Type B pancreatic cell (in vitro differentiated cells): Measurements from ENCODE around the gene WNT3A. TPM values are rescaled to one million over a fixed set of nuclear protein-coding genes. Genes with fewer than 3 reads are reported as not detected.
"Not testable (repeated sequence)": the region's sequence is repeated elsewhere in the genome, so short reads cannot be mapped to it uniquely, and the experiment has no call there.

Experiments used
- DNase-seq: peaks from one replicate; pipeline ENCODE4 v3.0.0; 2021; ENCODE audit warnings: mixed read lengths; ENCODE audit not compliant: unreplicated experiment; ENCODE audit errors: extremely low spot score
- H3K27ac Mint-ChIP-seq: 2 replicates; pipeline ENCODE4 v1.8.0; 2021; ENCODE audit warnings: mild to moderate bottlenecking, mixed read lengths
- H3K27me3 Mint-ChIP-seq: 2 replicates; pipeline ENCODE4 v1.8.0; 2021; ENCODE audit warnings: mixed read lengths
- H3K36me3 Mint-ChIP-seq: 2 replicates; pipeline ENCODE4 v1.8.0; 2021; ENCODE audit warnings: mixed read lengths
- H3K4me1 Mint-ChIP-seq: one replicate; pipeline ENCODE4 v1.8.0; 2021; ENCODE audit warnings: mixed read lengths; ENCODE audit not compliant: unreplicated experiment
- H3K4me3 Mint-ChIP-seq: 2 replicates; pipeline ENCODE4 v1.8.0; 2021; ENCODE audit warnings: mild to moderate bottlenecking, mixed read lengths
- H3K9me3 Mint-ChIP-seq: 2 replicates; pipeline ENCODE4 v1.8.0; 2021; ENCODE audit warnings: mixed read lengths
- total RNA-seq: library from RNA; stranded (reverse); gene quantifications from 2 replicates; pipeline ENCODE4 v1.2.1, GENCODE V29; 2021; ENCODE audit warnings: low replicate concordance
- TF ChIP-seq, protein P1 (sequence below): fragments of 200-600 bp; sonication (generic); conservative IDR thresholded peaks from 2 replicates; pipeline ENCODE4 v1.5.0; 2021; ENCODE audit warnings: antibody characterized with exemption, mild to moderate bottlenecking

The WNT3A gene
- total RNA-seq, 1 donor from 2014 or later, result 6.4 TPM

DNA sequence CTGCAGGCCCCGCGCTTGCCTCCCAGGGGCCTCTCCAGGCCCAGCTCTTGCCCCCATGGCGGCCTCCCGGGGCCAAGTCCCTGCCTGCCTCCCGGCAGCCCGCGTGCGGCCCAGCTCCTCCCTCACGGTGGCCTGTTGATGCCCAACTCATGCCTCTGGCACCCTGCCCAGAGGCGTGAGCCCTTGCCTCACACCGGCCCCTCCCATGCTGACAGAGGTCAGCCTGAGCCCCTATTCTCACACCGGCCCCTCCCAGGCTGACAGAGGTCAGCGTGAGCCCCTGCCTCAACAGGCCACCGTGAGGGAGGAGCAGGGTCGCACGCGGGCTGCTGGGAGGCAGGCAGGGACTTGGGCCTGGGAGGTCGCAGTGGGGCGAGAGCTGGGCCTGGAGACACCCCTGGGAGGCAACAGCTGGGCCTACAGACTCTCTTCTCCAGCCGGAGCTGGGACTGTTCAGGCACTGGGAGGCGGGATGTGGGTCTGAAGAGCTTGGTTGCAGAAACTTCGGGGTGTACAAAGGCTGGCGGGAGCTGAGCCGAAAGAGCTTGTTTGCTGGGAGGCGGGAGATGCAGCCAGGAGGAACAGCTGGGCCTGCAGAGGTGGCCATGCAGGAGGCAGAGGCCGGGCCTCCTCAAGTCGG is 35.0 kb upstream of the WNT3A start:
- H3K27me3 Mint-ChIP-seq, H3K27ac Mint-ChIP-seq, H3K9me3 Mint-ChIP-seq, H3K36me3 Mint-ChIP-seq, H3K4me3 Mint-ChIP-seq, H3K4me1 Mint-ChIP-seq: not testable (repeated sequence)
- peak; percentile 58 for DNase-seq

DNA sequence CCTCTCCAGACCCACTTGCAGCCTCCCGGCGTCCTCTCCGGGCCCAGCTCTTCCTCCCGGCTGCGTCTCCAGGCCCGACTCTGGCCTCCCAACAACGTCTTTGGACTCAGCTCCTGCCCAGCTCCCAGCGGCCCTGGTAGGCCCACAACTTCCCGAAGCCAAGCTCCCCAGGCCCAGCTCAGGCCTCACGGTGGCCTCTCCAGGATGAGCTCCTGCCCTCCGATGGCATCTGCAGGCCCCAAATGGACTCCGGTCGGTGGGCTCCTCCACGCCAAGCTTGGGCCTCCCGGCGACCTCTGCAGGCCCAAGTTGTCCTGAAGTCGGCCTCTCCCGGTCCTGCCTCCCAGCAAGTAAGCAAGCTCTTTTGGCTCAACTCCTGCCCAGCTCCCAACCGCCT is 34.5 kb upstream of the WNT3A start:
- not testable (repeated sequence) for H3K4me3 Mint-ChIP-seq, H3K4me1 Mint-ChIP-seq, H3K27ac Mint-ChIP-seq, H3K36me3 Mint-ChIP-seq, H3K27me3 Mint-ChIP-seq, H3K9me3 Mint-ChIP-seq
- DNase-seq, result peak; percentile 64

DNA sequence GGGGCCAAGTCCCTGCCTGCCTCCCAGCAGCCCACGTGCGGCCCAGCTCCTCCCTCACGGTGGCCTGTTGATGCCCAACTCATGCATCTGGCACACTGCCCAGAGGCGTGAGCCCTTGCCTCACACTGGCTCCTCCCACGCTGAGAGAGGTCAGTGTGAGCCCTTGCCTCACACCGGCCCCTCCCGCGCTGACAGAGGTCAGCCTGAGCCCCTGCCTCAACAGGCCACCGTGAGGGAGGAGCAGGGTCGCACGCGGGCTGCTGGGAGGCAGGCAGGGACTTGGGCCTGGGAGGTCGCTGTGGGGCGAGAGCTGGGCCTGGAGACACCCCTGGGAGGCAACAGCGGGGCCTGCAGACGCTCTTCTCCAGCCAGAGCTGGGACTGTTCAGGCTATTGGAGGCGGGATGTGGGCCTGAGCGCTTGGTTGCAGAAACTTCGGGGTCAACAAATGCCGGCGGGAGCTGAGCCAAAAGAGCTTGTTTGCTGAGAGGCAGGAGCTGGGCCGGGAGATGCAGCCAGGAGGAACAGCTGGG is 33.9 kb upstream of the WNT3A start:
- H3K36me3 Mint-ChIP-seq, H3K27me3 Mint-ChIP-seq, H3K4me1 Mint-ChIP-seq, H3K9me3 Mint-ChIP-seq, H3K4me3 Mint-ChIP-seq, H3K27ac Mint-ChIP-seq: not testable (repeated sequence)
- peak; percentile 57 for DNase-seq

DNA sequence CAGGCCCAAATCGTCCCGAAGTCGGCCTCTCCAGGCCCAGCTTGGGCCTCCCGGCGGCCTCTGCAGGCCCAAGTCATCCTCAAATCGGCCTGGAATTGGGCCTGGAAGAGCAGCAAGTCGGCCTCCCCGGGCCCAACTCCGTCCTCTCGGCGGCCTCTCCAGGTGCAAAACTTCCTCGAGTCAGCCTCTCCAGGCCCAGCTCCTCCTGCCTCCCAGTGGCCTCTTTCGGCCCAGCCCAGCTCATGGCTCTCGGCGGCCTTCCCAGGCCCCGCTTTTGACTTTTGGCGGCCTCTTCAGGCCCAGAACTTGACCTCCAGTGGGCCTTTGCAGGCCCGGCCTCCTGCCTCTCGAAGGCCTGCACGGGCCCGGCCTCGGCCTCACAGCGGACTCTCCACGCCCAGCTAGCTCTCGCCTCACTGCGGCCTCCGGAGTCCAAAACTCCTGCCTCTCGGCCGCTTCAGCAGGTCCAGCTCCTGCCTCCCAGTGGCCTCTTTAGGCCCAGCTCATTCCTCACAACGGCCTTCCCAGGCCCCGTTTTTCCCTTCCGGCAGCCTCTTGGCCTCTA is 33.0 kb upstream of the WNT3A start:
- H3K4me3 Mint-ChIP-seq, H3K27ac Mint-ChIP-seq, H3K27me3 Mint-ChIP-seq, H3K9me3 Mint-ChIP-seq, H3K36me3 Mint-ChIP-seq, H3K4me1 Mint-ChIP-seq: not testable (repeated sequence)
- DNase-seq, result peak; percentile 65

DNA sequence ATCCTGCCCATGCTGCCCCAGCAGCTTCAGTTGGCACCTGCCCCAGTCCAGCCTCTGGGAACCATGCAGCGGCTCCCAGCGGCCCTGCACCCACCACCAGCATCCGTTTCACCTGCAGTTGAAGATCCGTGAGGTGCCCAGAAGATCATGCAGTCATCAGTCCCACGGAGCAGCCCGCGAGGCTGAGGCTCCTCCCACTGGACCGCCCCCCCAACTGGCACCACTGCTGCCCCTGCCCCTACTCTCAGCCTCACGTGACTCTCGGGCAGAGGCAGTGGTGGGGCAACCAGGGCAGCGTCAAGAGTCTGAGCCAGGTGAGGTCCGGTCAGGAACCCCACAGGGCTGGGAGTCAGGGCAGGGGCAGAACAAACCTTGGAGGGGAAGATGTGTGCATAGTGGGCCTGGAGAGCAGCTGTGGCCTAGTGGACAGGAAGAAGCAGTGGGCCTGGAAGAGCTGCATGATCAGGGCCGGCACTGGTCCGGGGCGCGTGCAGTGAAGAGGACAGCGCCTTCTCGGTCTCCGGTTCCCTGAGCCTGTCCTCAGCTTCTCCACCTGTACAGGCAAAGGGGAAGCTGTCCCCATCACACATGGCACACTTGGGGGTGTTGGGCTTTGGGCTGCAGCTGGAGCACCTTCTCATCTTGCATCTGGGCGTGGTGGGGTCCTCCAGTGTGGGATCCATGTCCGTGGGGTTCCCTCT is 31.1 kb upstream of the WNT3A start:
- DNase-seq, H3K36me3 Mint-ChIP-seq, H3K27ac Mint-ChIP-seq, H3K27me3 Mint-ChIP-seq, H3K4me3 Mint-ChIP-seq, H3K9me3 Mint-ChIP-seq, H3K4me1 Mint-ChIP-seq: not testable (repeated sequence)

DNA sequence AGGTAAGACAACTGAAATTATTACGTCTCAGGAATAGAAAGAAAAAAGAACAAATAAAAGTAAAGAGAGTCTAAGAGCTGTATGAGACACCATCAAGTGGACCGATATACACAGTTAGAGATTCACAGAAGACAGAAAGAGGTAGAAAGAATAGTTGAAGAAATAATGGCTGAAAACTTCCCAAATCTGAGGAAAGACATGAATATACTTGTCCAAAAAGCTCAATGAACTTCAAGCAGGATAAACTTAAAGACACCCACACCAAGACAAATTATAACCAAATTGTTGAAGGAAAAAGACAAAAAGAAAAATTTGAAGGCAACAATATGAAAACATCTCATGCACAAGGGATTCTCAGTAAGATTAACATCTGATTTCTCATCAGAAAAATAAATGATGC is 19.6 kb upstream of the WNT3A start:
- Mint-ChIP-seq H3K4me1 (no peaks in the 10 kb centered on the region), H3K27ac (no peak overlapping the region), H3K9me3 (no peaks in the 10 kb centered on the region), H3K4me3 (no peak overlapping the region), H3K27me3 (peaks cover 31% of the 10 kb centered on the region), H3K36me3 (no peaks in the 10 kb centered on the region)
- no peak for DNase-seq
- TF ChIP-seq, protein P1, sequence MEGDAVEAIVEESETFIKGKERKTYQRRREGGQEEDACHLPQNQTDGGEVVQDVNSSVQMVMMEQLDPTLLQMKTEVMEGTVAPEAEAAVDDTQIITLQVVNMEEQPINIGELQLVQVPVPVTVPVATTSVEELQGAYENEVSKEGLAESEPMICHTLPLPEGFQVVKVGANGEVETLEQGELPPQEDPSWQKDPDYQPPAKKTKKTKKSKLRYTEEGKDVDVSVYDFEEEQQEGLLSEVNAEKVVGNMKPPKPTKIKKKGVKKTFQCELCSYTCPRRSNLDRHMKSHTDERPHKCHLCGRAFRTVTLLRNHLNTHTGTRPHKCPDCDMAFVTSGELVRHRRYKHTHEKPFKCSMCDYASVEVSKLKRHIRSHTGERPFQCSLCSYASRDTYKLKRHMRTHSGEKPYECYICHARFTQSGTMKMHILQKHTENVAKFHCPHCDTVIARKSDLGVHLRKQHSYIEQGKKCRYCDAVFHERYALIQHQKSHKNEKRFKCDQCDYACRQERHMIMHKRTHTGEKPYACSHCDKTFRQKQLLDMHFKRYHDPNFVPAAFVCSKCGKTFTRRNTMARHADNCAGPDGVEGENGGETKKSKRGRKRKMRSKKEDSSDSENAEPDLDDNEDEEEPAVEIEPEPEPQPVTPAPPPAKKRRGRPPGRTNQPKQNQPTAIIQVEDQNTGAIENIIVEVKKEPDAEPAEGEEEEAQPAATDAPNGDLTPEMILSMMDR, result no peak

DNA sequence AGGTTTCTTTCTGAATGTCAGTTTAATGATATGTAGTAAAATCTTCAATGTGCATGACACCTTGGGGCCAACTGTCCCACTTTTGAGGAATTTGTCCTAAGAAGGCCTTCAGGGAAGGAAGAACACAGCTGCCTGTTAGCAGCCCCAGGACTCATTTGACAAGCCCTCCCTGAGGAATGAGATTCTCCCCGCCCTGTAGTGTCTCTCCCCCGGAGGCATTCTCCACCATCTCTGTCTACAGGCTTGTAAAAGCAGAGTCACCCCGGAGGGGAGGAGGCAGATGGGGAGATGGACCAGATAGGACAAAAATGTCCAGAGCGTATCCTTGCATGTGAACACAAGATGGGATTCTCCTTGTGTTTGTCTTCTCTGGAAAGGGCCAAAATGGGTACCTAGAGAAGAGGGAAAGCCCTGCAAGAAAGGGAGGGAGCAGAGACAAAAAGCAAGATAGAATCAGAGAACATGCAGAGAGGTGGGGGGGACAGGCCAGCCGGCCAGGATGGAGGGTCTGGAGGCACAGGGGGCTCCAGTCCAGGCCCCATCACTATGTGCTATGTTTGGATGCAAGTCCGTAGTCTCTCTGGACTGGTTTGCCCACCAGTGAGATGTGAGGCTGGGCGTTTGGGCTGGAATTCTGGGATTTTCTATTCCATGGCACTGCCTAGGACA is 12.0 kb upstream of the WNT3A start:
- H3K27me3 Mint-ChIP-seq, result peaks cover 50% of the 10 kb centered on the region

More for the DNA sequence above, 12.0 kb upstream of the WNT3A start:
- Mint-ChIP-seq H3K9me3 (no peaks in the 10 kb centered on the region), H3K4me1 (no peaks in the 10 kb centered on the region), H3K27ac (no peak overlapping the region), H3K36me3 (no peaks in the 10 kb centered on the region), H3K4me3 (no peak overlapping the region)
- TF ChIP-seq, protein P1, result no peak
- peak; percentile 47 for DNase-seq
